MM.1S (cell line): Measurements from ENCODE around the gene DCLK2.

ENCODE experiments used
- EZH2 ChIP-seq: fragments of 300-600 bp; sonication (generic); optimal IDR thresholded peaks from 2 replicates; pipeline ENCODE3; 2017; ENCODE audit warnings: low read depth, mild to moderate bottlenecking, antibody characterized with exemption, low read length, mixed read lengths
- TF ChIP-seq, protein P1 (sequence below): fragments of 300-600 bp; sonication (generic); IDR thresholded peaks from 2 replicates; pipeline ENCODE4 v1.5.1; 2016; ENCODE audit warnings: antibody characterized with exemption, low read length, mixed read lengths

DNA sequence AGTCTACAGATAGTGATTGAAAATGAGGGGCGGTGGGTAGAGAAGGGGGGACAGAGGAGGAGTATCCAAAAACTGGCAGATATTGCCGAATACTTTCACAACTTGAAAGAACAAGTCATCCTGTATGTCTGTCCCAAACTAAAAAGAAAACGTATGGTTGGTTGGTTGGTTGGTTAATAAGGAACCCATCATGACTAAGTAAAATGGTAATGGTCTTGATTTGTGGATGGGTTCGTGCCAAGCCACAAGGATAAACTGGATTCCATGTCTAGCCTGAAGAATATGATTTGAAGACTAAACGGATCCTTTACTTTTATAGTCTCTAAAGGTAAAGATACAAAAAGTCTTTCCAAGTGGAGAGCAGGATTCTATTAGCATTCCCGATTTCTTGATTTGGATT lies 208.4 kb downstream of the DCLK2 start:
- no peak for TF ChIP-seq EZH2
- TF ChIP-seq, protein P1, sequence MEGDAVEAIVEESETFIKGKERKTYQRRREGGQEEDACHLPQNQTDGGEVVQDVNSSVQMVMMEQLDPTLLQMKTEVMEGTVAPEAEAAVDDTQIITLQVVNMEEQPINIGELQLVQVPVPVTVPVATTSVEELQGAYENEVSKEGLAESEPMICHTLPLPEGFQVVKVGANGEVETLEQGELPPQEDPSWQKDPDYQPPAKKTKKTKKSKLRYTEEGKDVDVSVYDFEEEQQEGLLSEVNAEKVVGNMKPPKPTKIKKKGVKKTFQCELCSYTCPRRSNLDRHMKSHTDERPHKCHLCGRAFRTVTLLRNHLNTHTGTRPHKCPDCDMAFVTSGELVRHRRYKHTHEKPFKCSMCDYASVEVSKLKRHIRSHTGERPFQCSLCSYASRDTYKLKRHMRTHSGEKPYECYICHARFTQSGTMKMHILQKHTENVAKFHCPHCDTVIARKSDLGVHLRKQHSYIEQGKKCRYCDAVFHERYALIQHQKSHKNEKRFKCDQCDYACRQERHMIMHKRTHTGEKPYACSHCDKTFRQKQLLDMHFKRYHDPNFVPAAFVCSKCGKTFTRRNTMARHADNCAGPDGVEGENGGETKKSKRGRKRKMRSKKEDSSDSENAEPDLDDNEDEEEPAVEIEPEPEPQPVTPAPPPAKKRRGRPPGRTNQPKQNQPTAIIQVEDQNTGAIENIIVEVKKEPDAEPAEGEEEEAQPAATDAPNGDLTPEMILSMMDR = no peak
